Mesenchymal stem cell (in vitro differentiated cells and primary cell): ENCODE results near the gene OAS1.

Experiments used
- DNase-seq: peaks from one replicate; pipeline ENCODE4 v3.0.0-alpha.2; 2013
- H2AFZ ChIP-seq: one replicate; pipeline ENCODE4 v1.6.1; 2013; ENCODE audit warnings: low read depth, mild to moderate bottlenecking, control low read depth, inconsistent platforms, low read length, moderate library complexity
- H2AK5ac ChIP-seq: 2 replicates; pipeline ENCODE4 v1.6.1; 2013; ENCODE audit warnings: low read length, moderate library complexity, mild to moderate bottlenecking, inconsistent platforms; ENCODE audit not compliant: severe bottlenecking
- H2BK120ac ChIP-seq: one replicate; pipeline ENCODE4 v1.6.1; 2013; ENCODE audit warnings: low read depth, mild to moderate bottlenecking, inconsistent platforms, low read length, moderate library complexity
- H2BK12ac ChIP-seq, 2 experiments: one replicate each; pipeline ENCODE4 v1.6.1; 2013; ENCODE audit warnings: inconsistent platforms in 2 of 2, low read length in 2 of 2, mild to moderate bottlenecking in 2 of 2, moderate library complexity in 2 of 2, control low read depth in 1 of 2
- H2BK15ac ChIP-seq: one replicate; pipeline ENCODE4 v1.6.1; 2013; ENCODE audit warnings: mild to moderate bottlenecking, low read depth, inconsistent platforms; ENCODE audit not compliant: poor library complexity, severe bottlenecking
- H2BK5ac ChIP-seq: 2 replicates; pipeline ENCODE4 v1.6.1; 2013; ENCODE audit warnings: low read depth, mild to moderate bottlenecking, low read length, control low read depth, inconsistent platforms; ENCODE audit not compliant: poor library complexity, severe bottlenecking
- H3K14ac ChIP-seq, 2 experiments: one replicate each; pipeline ENCODE4 v1.6.1; 2013; ENCODE audit warnings: inconsistent platforms in 2 of 2, low read length in 2 of 2, control low read depth in 1 of 2, mild to moderate bottlenecking in 1 of 2, moderate library complexity in 1 of 2
- H3K18ac ChIP-seq, 2 experiments: one replicate each; pipeline ENCODE4 v1.6.1; 2013; ENCODE audit warnings: inconsistent platforms in 2 of 2, low read length in 2 of 2, control low read depth in 1 of 2, low read depth in 1 of 2, mild to moderate bottlenecking in 1 of 2
- H3K23ac ChIP-seq, 2 experiments: one replicate each; pipeline ENCODE4 v1.6.1; 2013; ENCODE audit warnings: inconsistent platforms in 2 of 2, low read length in 2 of 2, mild to moderate bottlenecking in 2 of 2, moderate library complexity in 2 of 2, control low read depth in 1 of 2
- H3K27ac ChIP-seq: 2 replicates; pipeline ENCODE4 v1.5.1; 2013; ENCODE audit warnings: mild to moderate bottlenecking, moderate library complexity, low read length, control low read depth, inconsistent platforms; ENCODE audit not compliant: poor library complexity, severe bottlenecking
- H3K27me3 ChIP-seq, 2 experiments: 2 replicates each; pipeline versions ENCODE4 v1.6.1 to v1.7.0; 2013; ENCODE audit warnings: low read length in 2 of 2, mild to moderate bottlenecking in 2 of 2, moderate library complexity in 2 of 2, control low read depth in 1 of 2, inconsistent platforms in 1 of 2; ENCODE audit not compliant: control insufficient read depth in 1 of 2, insufficient read depth in 1 of 2
- H3K36me3 ChIP-seq, 2 experiments: 2 replicates each; pipeline versions ENCODE4 v1.6.1 to v1.7.0; 2013; ENCODE audit warnings: low read length in 2 of 2, control low read depth in 1 of 2, inconsistent platforms in 1 of 2, low read depth in 1 of 2, mild to moderate bottlenecking in 1 of 2; ENCODE audit not compliant: insufficient read depth in 2 of 2, control insufficient read depth in 1 of 2
- H3K4ac ChIP-seq, 2 experiments: one replicate each; pipeline ENCODE4 v1.6.1; 2013; ENCODE audit warnings: inconsistent platforms in 2 of 2, low read length in 2 of 2, mild to moderate bottlenecking in 2 of 2, moderate library complexity in 2 of 2, control low read depth in 1 of 2, low read depth in 1 of 2
- H3K4me1 ChIP-seq: 2 replicates; pipeline ENCODE4 v1.6.1; 2013; ENCODE audit warnings: low read depth, low read length, control low read depth; ENCODE audit not compliant: control insufficient read depth, insufficient read depth
- H3K4me2 ChIP-seq: 2 replicates; pipeline ENCODE4 v1.6.1; 2013; ENCODE audit warnings: low read length, mild to moderate bottlenecking, inconsistent platforms; ENCODE audit not compliant: poor library complexity, severe bottlenecking
- H3K4me3 ChIP-seq, 2 experiments: 2 replicates each; pipeline versions ENCODE4 v1.5.1 to v1.7.0; 2013; ENCODE audit warnings: low read length in 2 of 2, mild to moderate bottlenecking in 2 of 2, control low read depth in 1 of 2, low read depth in 1 of 2; ENCODE audit not compliant: insufficient read depth in 1 of 2
- H3K79me1 ChIP-seq: replicated peaks from 2 replicates; pipeline ENCODE4 v1.6.1; 2013; ENCODE audit warnings: mild to moderate bottlenecking, control low read depth, low read length, inconsistent platforms; ENCODE audit not compliant: poor library complexity, severe bottlenecking
- H3K9ac ChIP-seq: 2 replicates; pipeline ENCODE4 v1.7.0; 2013; ENCODE audit warnings: mild to moderate bottlenecking, low read length, moderate library complexity
- H3K9me3 ChIP-seq: 2 replicates; pipeline ENCODE4 v1.7.0; 2013; ENCODE audit warnings: mild to moderate bottlenecking, low read length; ENCODE audit not compliant: control insufficient read depth
- H4K8ac ChIP-seq: one replicate; pipeline ENCODE4 v1.6.1; 2013; ENCODE audit warnings: inconsistent platforms, mild to moderate bottlenecking, low read length, moderate library complexity
- H4K91ac ChIP-seq: one replicate; pipeline ENCODE4 v1.6.1; 2013; ENCODE audit warnings: mild to moderate bottlenecking, low read length, inconsistent platforms
- WGBS: methylation state at CpG from one replicate; pipeline ENCODE4 v1.1.7; 2013; ENCODE audit warnings: mixed read lengths; 5-methylcytosine and 5-hydroxymethylcytosine counted together

OAS1 gene

GRCh38 chr12:112944024-112944690, 37.4 kb downstream of the OAS1 start:
- no peak overlapping the region for H3K23ac ChIP-seq
- H2BK5ac ChIP-seq: no peak overlapping the region
- no peak overlapping the region for H2AK5ac ChIP-seq
- no peak overlapping the region for H2BK120ac ChIP-seq
- no peak overlapping the region for H3K9ac ChIP-seq
- H2BK15ac ChIP-seq: no peak overlapping the region
- H3K18ac ChIP-seq: no peak overlapping the region
- H3K4me2 ChIP-seq: no peak overlapping the region
- no peak overlapping the region for H3K14ac ChIP-seq
- H3K4ac ChIP-seq: no peak overlapping the region
- H3K4me3 ChIP-seq: no peak overlapping the region
- H2AFZ ChIP-seq: no peak overlapping the region
- no peak overlapping the region for H2BK12ac ChIP-seq
- no peaks in the 10 kb centered on the region for H3K27me3 ChIP-seq
- H3K4me1 ChIP-seq: peaks cover 4% of the 10 kb centered on the region
- H3K36me3 ChIP-seq: peaks cover 23 to 44% of the 10 kb centered on the region in 2 experiments
- H3K79me1 ChIP-seq: peaks cover 17% of the 10 kb centered on the region
- no peak overlapping the region for H4K8ac ChIP-seq
- H3K27ac ChIP-seq: no peak overlapping the region
- H3K9me3 ChIP-seq: no peaks in the 10 kb centered on the region
- H4K91ac ChIP-seq: no peak overlapping the region
- no peak for DNase-seq
- 94% methylated on average over 15 of the region's 15 CpGs for WGBS

- H2AK5ac ChIP-seq: no peak overlapping the region
- no peaks in the 10 kb centered on the region for H3K27me3 ChIP-seq
- no peak overlapping the region for H3K4me3 ChIP-seq
- H4K91ac ChIP-seq: no peak overlapping the region
- no peak for DNase-seq
- H2AFZ ChIP-seq: no peak overlapping the region
- H3K4me1 ChIP-seq: no peaks in the 10 kb centered on the region
- H3K9ac ChIP-seq: no peak overlapping the region
- no peak overlapping the region for H4K8ac ChIP-seq
- peaks cover 23 to 44% of the 10 kb centered on the region in 2 experiments for H3K36me3 ChIP-seq
- H3K18ac ChIP-seq: no peak overlapping the region
- peaks cover 12% of the 10 kb centered on the region for H3K79me1 ChIP-seq
- H3K9me3 ChIP-seq: no peaks in the 10 kb centered on the region
- no peak overlapping the region for H2BK15ac ChIP-seq
- H2BK12ac ChIP-seq: no peak overlapping the region
- H2BK120ac ChIP-seq: no peak overlapping the region
- no peak overlapping the region for H3K4ac ChIP-seq
- H3K14ac ChIP-seq: no peak overlapping the region
- H2BK5ac ChIP-seq: no peak overlapping the region
- H3K27ac ChIP-seq: no peak overlapping the region
- no peak overlapping the region for H3K4me2 ChIP-seq
- H3K23ac ChIP-seq: no peak overlapping the region
- 94% methylated on average over 4 of the region's 4 CpGs for WGBS
Measured at GRCh38 chr12:112945515-112945914, 38.8 kb downstream of the OAS1 start.

GRCh38 chr12:112946236-112947000, 39.7 kb downstream of the OAS1 start:
- no peak overlapping the region for H2BK15ac ChIP-seq
- peaks cover 25 to 47% of the 10 kb centered on the region in 2 experiments for H3K36me3 ChIP-seq
- no peak overlapping the region for H4K8ac ChIP-seq
- H2BK120ac ChIP-seq: no peak overlapping the region
- H2AK5ac ChIP-seq: no peak overlapping the region
- H3K4me1 ChIP-seq: no peaks in the 10 kb centered on the region
- no peak overlapping the region for H3K4me3 ChIP-seq
- no peak overlapping the region for H2BK5ac ChIP-seq
- H3K9ac ChIP-seq: no peak overlapping the region
- 85% methylated on average over 14 of the region's 14 CpGs for WGBS
- no peak overlapping the region for H4K91ac ChIP-seq
- DNase-seq: no peak
- H3K27ac ChIP-seq: no peak overlapping the region
- H2BK12ac ChIP-seq: no peak overlapping the region
- H3K79me1 ChIP-seq: peaks cover 10% of the 10 kb centered on the region
- H3K4me2 ChIP-seq: no peak overlapping the region
- no peak overlapping the region for H3K18ac ChIP-seq
- no peak overlapping the region for H3K4ac ChIP-seq
- H2AFZ ChIP-seq: no peak overlapping the region
- H3K9me3 ChIP-seq: no peaks in the 10 kb centered on the region
- H3K14ac ChIP-seq: no peak overlapping the region
- no peak overlapping the region for H3K23ac ChIP-seq
- H3K27me3 ChIP-seq: no peaks in the 10 kb centered on the region

GRCh38 chr12:112947314-112947713, 40.6 kb downstream of the OAS1 start:
- no peak overlapping the region for H2BK15ac ChIP-seq

More at GRCh38 chr12:112947314-112947713, 40.6 kb downstream of the OAS1 start:
- no peak overlapping the region for H2AFZ ChIP-seq
- H3K27ac ChIP-seq: no peak overlapping the region
- H4K91ac ChIP-seq: no peak overlapping the region
- no peak overlapping the region for H3K4ac ChIP-seq
- no peak overlapping the region for H2BK5ac ChIP-seq
- DNase-seq: no peak
- no peak overlapping the region for H3K4me2 ChIP-seq
- no peak overlapping the region for H2BK120ac ChIP-seq
- H3K9ac ChIP-seq: no peak overlapping the region
- WGBS: 67% methylated on average over 1 of the region's 1 CpG
- H3K14ac ChIP-seq: no peak overlapping the region
- no peak overlapping the region for H4K8ac ChIP-seq
- H3K79me1 ChIP-seq: peaks cover 5% of the 10 kb centered on the region
- H2BK12ac ChIP-seq: no peak overlapping the region
- H3K9me3 ChIP-seq: no peaks in the 10 kb centered on the region
- H2AK5ac ChIP-seq: no peak overlapping the region
- H3K36me3 ChIP-seq: peaks cover 20 to 42% of the 10 kb centered on the region in 2 experiments
- no peak overlapping the region for H3K18ac ChIP-seq
- H3K4me3 ChIP-seq: no peak overlapping the region
- no peaks in the 10 kb centered on the region for H3K4me1 ChIP-seq
- no peak overlapping the region for H3K23ac ChIP-seq
- no peaks in the 10 kb centered on the region for H3K27me3 ChIP-seq
